Osteoblast (primary cell): ENCODE measurements around the gene CELF2. TPM values are rescaled to one million over a fixed set of nuclear protein-coding genes. Genes with fewer than 3 reads are reported as not detected.

Source experiments
- DNase-seq: peaks from one replicate; pipeline ENCODE4 v3.0.0; 2011; ENCODE audit warnings: low spot score, mixed read lengths; ENCODE audit not compliant: insufficient read length; ENCODE audit errors: missing footprints
- H2AFZ ChIP-seq: 2 replicates; pipeline ENCODE4 v1.6.0; 2011; ENCODE audit warnings: mild to moderate bottlenecking, low read length
- H3K27ac ChIP-seq: 2 replicates; pipeline ENCODE4 v1.5.1; 2011; ENCODE audit warnings: mild to moderate bottlenecking, low read depth, low read length, moderate library complexity
- H3K27me3 ChIP-seq: 2 replicates; pipeline ENCODE4 v1.6.0; 2012; ENCODE audit warnings: mild to moderate bottlenecking, control low read depth, inconsistent platforms, low read length, moderate library complexity; ENCODE audit not compliant: insufficient read depth
- H3K36me3 ChIP-seq: 2 replicates; pipeline ENCODE4 v1.5.1; 2011; ENCODE audit warnings: mild to moderate bottlenecking, low read length, control low read depth, moderate library complexity; ENCODE audit not compliant: insufficient read depth
- H3K4me1 ChIP-seq: 2 replicates; pipeline ENCODE4 v1.5.1; 2011; ENCODE audit warnings: mild to moderate bottlenecking, low read length, control low read depth, moderate library complexity; ENCODE audit not compliant: insufficient read depth
- H3K4me2 ChIP-seq: 2 replicates; pipeline ENCODE4 v1.6.0; 2011; ENCODE audit warnings: mild to moderate bottlenecking, low read length; ENCODE audit not compliant: insufficient read depth
- H3K4me3 ChIP-seq: fragments of 200-600 bp; sonication (generic); 3 replicates; pipeline ENCODE4 v1.5.1; 2012; ENCODE audit warnings: mild to moderate bottlenecking, low read length, inconsistent platforms; ENCODE audit not compliant: insufficient read depth
- H3K79me2 ChIP-seq: 2 replicates; pipeline ENCODE4 v1.6.0; 2012; ENCODE audit warnings: mild to moderate bottlenecking, low read length, control low read depth, inconsistent platforms; ENCODE audit not compliant: insufficient read depth
- H3K9me3 ChIP-seq: 2 replicates; pipeline ENCODE4 v1.5.1; 2011; ENCODE audit warnings: low read depth, low read length, control low read depth
- H4K20me1 ChIP-seq: 2 replicates; pipeline ENCODE4 v1.6.0; 2012; ENCODE audit warnings: mild to moderate bottlenecking, low read length, control low read depth; ENCODE audit not compliant: insufficient read depth
- CTCF ChIP-seq: IDR thresholded peaks from 2 replicates; pipeline ENCODE4 v1.5.1; 2011; ENCODE audit warnings: mild to moderate bottlenecking, low read depth, low read length, moderate library complexity; ENCODE audit errors: extremely low read depth
- total RNA-seq: library from RNA; depleted of rRNA; stranded (reverse); fragments of >200 nt; gene quantifications from 2 replicates; pipeline ENCODE4 v1.2.3, GENCODE V29; 2012

Gene CELF2
- total RNA-seq, 1 donor = 7.6 TPM

- H3K4me2 ChIP-seq = no peak overlapping the region
- no peak for TF ChIP-seq CTCF
- H3K27me3 ChIP-seq = no peaks in the 10 kb centered on the region
- H3K27ac ChIP-seq = no peak overlapping the region
- H3K79me2 ChIP-seq = no peaks in the 10 kb centered on the region
- no peak overlapping the region for H2AFZ ChIP-seq
- H3K4me1 ChIP-seq = no peaks in the 10 kb centered on the region
- H3K4me3 ChIP-seq = no peak overlapping the region
- peaks cover 3% of the 10 kb centered on the region for H3K9me3 ChIP-seq
- DNase-seq = no peak
- no peaks in the 10 kb centered on the region for H4K20me1 ChIP-seq
- H3K36me3 ChIP-seq = no peaks in the 10 kb centered on the region
Observed at GRCh38 chr10:11093771-11094736, 76.4 kb downstream of the CELF2 start.

- TF ChIP-seq CTCF = no peak
- Histone ChIP-seq H3K4me1 (no peaks in the 10 kb centered on the region), H3K36me3 (no peaks in the 10 kb centered on the region), H3K4me2 (no peak overlapping the region), H3K27me3 (no peaks in the 10 kb centered on the region), H2AFZ (no peak overlapping the region), H3K4me3 (no peak overlapping the region), H3K79me2 (no peaks in the 10 kb centered on the region), H3K9me3 (peaks cover 3% of the 10 kb centered on the region), H3K27ac (no peak overlapping the region), H4K20me1 (no peaks in the 10 kb centered on the region)
- DNase-seq = no peak
Observed at GRCh38 chr10:11095374-11095801, 77.7 kb downstream of the CELF2 start.

GRCh38 chr10:11096422-11096821 lies 78.8 kb downstream of the CELF2 start:
- no peak for DNase-seq
- no peak for TF ChIP-seq CTCF
- H3K27me3 ChIP-seq = no peaks in the 10 kb centered on the region
- H3K4me1 ChIP-seq = no peaks in the 10 kb centered on the region
- H3K9me3 ChIP-seq = peaks cover 3% of the 10 kb centered on the region
- no peak overlapping the region for H3K27ac ChIP-seq
- H4K20me1 ChIP-seq = no peaks in the 10 kb centered on the region
- H3K4me3 ChIP-seq = no peak overlapping the region
- no peak overlapping the region for H3K4me2 ChIP-seq
- no peak overlapping the region for H2AFZ ChIP-seq
- no peaks in the 10 kb centered on the region for H3K36me3 ChIP-seq
- H3K79me2 ChIP-seq = no peaks in the 10 kb centered on the region

- Histone ChIP-seq H3K27me3 (no peaks in the 10 kb centered on the region), H3K79me2 (no peaks in the 10 kb centered on the region), H3K9me3 (peaks cover 3% of the 10 kb centered on the region), H3K27ac (no peak overlapping the region), H4K20me1 (no peaks in the 10 kb centered on the region), H3K4me3 (no peak overlapping the region), H2AFZ (no peak overlapping the region), H3K4me1 (no peaks in the 10 kb centered on the region), H3K36me3 (no peaks in the 10 kb centered on the region), H3K4me2 (no peak overlapping the region)
- no peak for DNase-seq
- TF ChIP-seq CTCF = no peak
Observed at GRCh38 chr10:11097686-11098085, 80.0 kb downstream of the CELF2 start.
